Measurements from ENCODE around the gene MPZL2. TPM values are rescaled to one million over a fixed set of nuclear protein-coding genes. Genes with fewer than 3 reads are reported as not detected.

MPZL2 gene
- polyA plus RNA-seq, 3 donors: 16.4 to 56.1 (median 21.3) TPM

- DNase-seq (ENCODE audit: extremely low read depth in 1 of 11, low read depth in 9 of 11, low spot score in 4 of 11): no peak
Measured at GRCh38 chr11:118258410-118258809, 5.7 kb downstream of the MPZL2 start.

GRCh38 chr11:118252688-118253087 is 11.4 kb downstream of the MPZL2 start:
- DNase-seq (ENCODE audit: extremely low read depth in 1 of 11, low read depth in 9 of 11, low spot score in 4 of 11): no peak

- DNase-seq (ENCODE audit: extremely low read depth in 1 of 11, low read depth in 9 of 11, low spot score in 4 of 11): peak; percentile 88 to 97 (median 91)
Measured at GRCh38 chr11:118251858-118252652, 12.0 kb downstream of the MPZL2 start, which contains the start of gene MPZL3. Gene MPZL3 (minus strand): TSS chr11:118252365. CDS start chr11:118252294, 71 bp downstream.

- no peak for DNase-seq (ENCODE audit: extremely low read depth in 1 of 11, low read depth in 9 of 11, low spot score in 4 of 11)
Measured at GRCh38 chr11:118247041-118247440, 17.1 kb downstream of the MPZL2 start.

- DNase-seq (ENCODE audit: extremely low read depth in 1 of 11, low read depth in 9 of 11, low spot score in 4 of 11): no peak
Measured at GRCh38 chr11:118245936-118246562, 18.0 kb downstream of the MPZL2 start.

- no peak for DNase-seq (ENCODE audit: extremely low read depth in 1 of 11, low read depth in 9 of 11, low spot score in 4 of 11)
Measured at GRCh38 chr11:118243993-118244762, 19.9 kb downstream of the MPZL2 start.

GRCh38 chr11:118243161-118243560 is 20.9 kb downstream of the MPZL2 start:
- no peak for DNase-seq (ENCODE audit: extremely low read depth in 1 of 11, low read depth in 9 of 11, low spot score in 4 of 11)

GRCh38 chr11:118241764-118242098 is 22.4 kb downstream of the MPZL2 start:
- DNase-seq (ENCODE audit: extremely low read depth in 1 of 11, low read depth in 9 of 11, low spot score in 4 of 11): no peak

- DNase-seq (ENCODE audit: extremely low read depth in 1 of 11, low read depth in 9 of 11, low spot score in 4 of 11): no peak
Measured at GRCh38 chr11:118240999-118241763, 22.9 kb downstream of the MPZL2 start.

GRCh38 chr11:118239509-118240205 is 24.4 kb downstream of the MPZL2 start:
- DNase-seq (ENCODE audit: extremely low read depth in 1 of 11, low read depth in 9 of 11, low spot score in 4 of 11): no peak

GRCh38 chr11:118238929-118239328 is 25.2 kb downstream of the MPZL2 start:
- DNase-seq (ENCODE audit: extremely low read depth in 1 of 11, low read depth in 9 of 11, low spot score in 4 of 11): no peak

GRCh38 chr11:118238421-118238820 is 25.7 kb downstream of the MPZL2 start:
- no peak for DNase-seq (ENCODE audit: extremely low read depth in 1 of 11, low read depth in 9 of 11, low spot score in 4 of 11)

- no peak for DNase-seq (ENCODE audit: extremely low read depth in 1 of 11, low read depth in 9 of 11, low spot score in 4 of 11)
Measured at GRCh38 chr11:118236170-118236569, 27.9 kb downstream of the MPZL2 start.

GRCh38 chr11:118234833-118235232 is 29.3 kb downstream of the MPZL2 start:
- no peak for DNase-seq (ENCODE audit: extremely low read depth in 1 of 11, low read depth in 9 of 11, low spot score in 4 of 11)

GRCh38 chr11:118233850-118234249 is 30.2 kb downstream of the MPZL2 start:
- no peak for DNase-seq (ENCODE audit: extremely low read depth in 1 of 11, low read depth in 9 of 11, low spot score in 4 of 11)

GRCh38 chr11:118233377-118233776 is 30.7 kb downstream of the MPZL2 start:
- DNase-seq (ENCODE audit: extremely low read depth in 1 of 11, low read depth in 9 of 11, low spot score in 4 of 11): no peak

GRCh38 chr11:118232659-118233058 is 31.4 kb downstream of the MPZL2 start:
- no peak for DNase-seq (ENCODE audit: extremely low read depth in 1 of 11, low read depth in 9 of 11, low spot score in 4 of 11)

- no peak for DNase-seq (ENCODE audit: extremely low read depth in 1 of 11, low read depth in 9 of 11, low spot score in 4 of 11)
Measured at GRCh38 chr11:118231461-118231860, 32.6 kb downstream of the MPZL2 start.

- no peak for DNase-seq (ENCODE audit: extremely low read depth in 1 of 11, low read depth in 9 of 11, low spot score in 4 of 11)
Measured at GRCh38 chr11:118230088-118230487, 34.0 kb downstream of the MPZL2 start.

Measured in renal cortex interstitium (tissue), 11 donors.